Chondrocyte (in vitro differentiated cells): ENCODE data around the gene E2F7. TPM values are rescaled to one million over a fixed set of nuclear protein-coding genes. Genes with fewer than 3 reads are reported as not detected.

Experiments used
- DNase-seq: peaks from one replicate; pipeline ENCODE4 v3.0.0; 2021; ENCODE audit warnings: mixed read lengths, low spot score
- H3K27ac Mint-ChIP-seq: one replicate; pipeline ENCODE4 v1.8.0; 2021; ENCODE audit warnings: mild to moderate bottlenecking, moderate library complexity, mixed read lengths; ENCODE audit not compliant: unreplicated experiment
- H3K27me3 Mint-ChIP-seq: 2 replicates; pipeline ENCODE4 v1.8.0; 2021; ENCODE audit warnings: low read depth, mixed read lengths
- H3K36me3 Mint-ChIP-seq: 2 replicates; pipeline ENCODE4 v1.8.0; 2021; ENCODE audit warnings: low read depth, mixed read lengths
- H3K4me1 Mint-ChIP-seq: 2 replicates; pipeline ENCODE4 v1.8.0; 2021; ENCODE audit warnings: low read depth, mild to moderate bottlenecking, mixed read lengths
- H3K4me3 Mint-ChIP-seq: one replicate; pipeline ENCODE4 v1.8.0; 2021; ENCODE audit warnings: mild to moderate bottlenecking, moderate library complexity, mixed read lengths; ENCODE audit not compliant: unreplicated experiment
- H3K9me3 Mint-ChIP-seq: 2 replicates; pipeline ENCODE4 v1.8.0; 2021; ENCODE audit warnings: low read depth, mixed read lengths
- CTCF ChIP-seq: fragments of 200-600 bp; sonication (generic); IDR thresholded peaks from 2 replicates; pipeline ENCODE4 v1.5.0; 2021; ENCODE audit warnings: antibody characterized with exemption, mild to moderate bottlenecking, moderate library complexity
- total RNA-seq: library from RNA; stranded (reverse); gene quantifications from 3 replicates; pipeline ENCODE4 v1.2.1, GENCODE V29; 2021

The E2F7 gene
- total RNA-seq, 1 donor from 2014 or later: 2.8 TPM

- peaks cover 37% of the 10 kb centered on the region for H3K9me3 Mint-ChIP-seq
- DNase-seq: no peak
- H3K4me1 Mint-ChIP-seq: no peaks in the 10 kb centered on the region
- no peak overlapping the region for H3K27ac Mint-ChIP-seq
- no peaks in the 10 kb centered on the region for H3K27me3 Mint-ChIP-seq
- peaks cover 13% of the 10 kb centered on the region for H3K36me3 Mint-ChIP-seq
- H3K4me3 Mint-ChIP-seq: no peak overlapping the region
- no peak for TF ChIP-seq CTCF
Observed at GRCh38 chr12:76984566-76984965, 80.8 kb downstream of the E2F7 start.

DNA sequence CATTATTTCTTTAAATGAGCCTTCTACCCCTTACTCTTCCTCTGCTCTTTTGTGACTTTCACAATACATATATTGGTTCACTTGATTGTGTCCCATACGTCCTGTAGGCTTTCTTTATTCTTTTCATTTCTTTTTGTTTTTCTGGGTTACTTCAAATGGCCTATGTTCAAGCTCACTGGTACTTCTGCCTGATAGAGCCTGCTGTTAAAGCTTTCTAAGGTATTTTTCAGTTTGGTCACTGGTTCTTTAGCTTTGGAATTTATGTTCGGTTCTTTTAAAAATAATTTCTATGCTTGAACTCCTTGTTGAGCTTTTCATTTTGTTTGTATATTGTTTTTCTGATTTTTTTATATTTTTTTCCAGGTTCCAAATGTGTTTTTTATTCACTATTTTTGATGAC, 81.9 kb downstream of the E2F7 start:
- Mint-ChIP-seq H3K27me3 (no peaks in the 10 kb centered on the region), H3K27ac (no peak overlapping the region), H3K4me3 (no peak overlapping the region), H3K4me1 (peaks cover 7% of the 10 kb centered on the region), H3K36me3 (peaks cover 13% of the 10 kb centered on the region), H3K9me3 (peaks cover 45% of the 10 kb centered on the region)
- no peak for TF ChIP-seq CTCF
- DNase-seq: no peak

DNA sequence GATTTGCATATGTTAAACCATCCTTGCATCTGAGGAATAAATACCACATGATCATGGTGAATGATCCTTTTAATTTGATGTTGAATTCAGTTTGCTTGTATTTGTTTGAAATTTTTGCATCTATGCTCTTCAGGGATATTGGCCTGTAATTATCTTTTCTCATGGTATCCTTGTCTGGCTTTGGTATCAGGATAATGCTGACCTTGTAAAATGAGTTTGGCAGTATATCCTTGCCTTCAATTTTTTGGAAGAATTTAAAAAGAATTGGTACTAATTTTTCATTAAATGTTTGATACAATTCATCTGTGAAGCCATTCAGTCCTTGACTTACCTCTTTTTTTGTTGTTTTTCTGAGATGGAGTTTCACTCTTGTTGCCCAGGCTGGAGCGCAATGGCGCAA, 85.2 kb downstream of the E2F7 start:
- DNase-seq: no peak

DNA sequence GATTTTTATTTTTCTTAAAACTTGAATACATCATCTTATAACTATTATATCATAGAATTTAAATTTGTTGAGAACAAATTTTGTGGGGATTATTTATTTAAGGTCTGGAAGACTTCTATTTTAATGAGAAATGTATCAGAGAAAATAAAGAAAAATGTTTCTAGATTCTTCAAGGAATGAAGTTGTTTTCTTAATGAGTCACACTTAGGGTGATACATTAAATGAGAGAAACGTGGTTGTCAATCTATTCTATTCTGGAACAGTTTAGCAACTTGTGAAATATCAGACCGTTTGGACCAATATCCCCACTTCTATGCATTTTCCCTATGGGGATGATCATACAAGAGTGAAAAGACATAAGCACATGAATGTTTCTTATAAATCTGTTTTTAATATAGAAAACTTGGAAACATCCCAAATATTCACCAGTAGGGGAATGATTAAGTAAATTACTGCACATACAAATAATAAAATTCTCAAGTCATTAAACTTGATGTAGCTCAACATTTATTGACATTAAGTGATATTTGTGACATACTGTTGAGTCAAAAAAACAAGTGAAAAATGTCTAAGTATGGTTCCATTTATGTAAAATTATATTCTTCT, 88.5 kb downstream of the E2F7 start:
- peaks cover 5% of the 10 kb centered on the region for H3K27me3 Mint-ChIP-seq
- peaks cover 29% of the 10 kb centered on the region for H3K9me3 Mint-ChIP-seq
- TF ChIP-seq CTCF: no peak
- peaks cover 6% of the 10 kb centered on the region for H3K36me3 Mint-ChIP-seq
- H3K4me3 Mint-ChIP-seq: no peak overlapping the region
- peaks cover 23% of the 10 kb centered on the region for H3K4me1 Mint-ChIP-seq
- peak overlapping the region; percentile 24 for H3K27ac Mint-ChIP-seq
- no peak for DNase-seq

More for the DNA sequence above, 85.2 kb downstream of the E2F7 start:
- Mint-ChIP-seq H3K27me3 (no peaks in the 10 kb centered on the region), H3K4me3 (no peak overlapping the region), H3K27ac (no peak overlapping the region), H3K36me3 (peaks cover 13% of the 10 kb centered on the region), H3K9me3 (peaks cover 49% of the 10 kb centered on the region), H3K4me1 (peaks cover 23% of the 10 kb centered on the region)
- no peak for TF ChIP-seq CTCF

Other genes starting within 250 kb of the E2F7 start
- gene CSRP2, start 186.6 kb downstream of the E2F7 start, total RNA-seq: 204 to 240 TPM (median 215 TPM) in 3 replicates